Lower lobe of right lung (tissue), 2 donors: ENCODE results near the gene CTNNB1. TPM values are rescaled to one million over a fixed set of nuclear protein-coding genes. Genes with fewer than 3 reads are reported as not detected.

Experiments
- ATAC-seq, 2 donors: fragments of 200-7000 bp; cut with Tn5 transposase; one replicate each; pipeline ENCODE4 v1.9.1; 2020 to 2022; ENCODE audit warnings: mild to moderate bottlenecking in 2 of 2, moderate library complexity in 2 of 2
- DNase-seq: peaks from one replicate; pipeline ENCODE4 v3.0.0-alpha.2; 2020
- H3K27ac ChIP-seq: fragments of 200-600 bp; one replicate; pipeline ENCODE4 v1.8.0; 2022
- H3K27me3 ChIP-seq: fragments of 200-600 bp; one replicate; pipeline ENCODE4 v1.8.0; 2022; ENCODE audit warnings: low read depth
- H3K36me3 ChIP-seq: fragments of 200-600 bp; one replicate; pipeline ENCODE4 v1.8.0; 2022; ENCODE audit warnings: mild to moderate bottlenecking
- H3K4me1 ChIP-seq: fragments of 200-600 bp; one replicate; pipeline ENCODE4 v1.8.0; 2022
- H3K4me3 ChIP-seq: fragments of 200-600 bp; one replicate; pipeline ENCODE4 v1.8.0; 2022; ENCODE audit warnings: mild to moderate bottlenecking
- H3K9me3 ChIP-seq: fragments of 200-600 bp; one replicate; pipeline ENCODE4 v1.8.0; 2022
- intact Hi-C: fragments of 100-400 bp; cut with DNase I; formaldehyde crosslinking; loops from one replicate; pipeline ENCODE4 v1.11.0; 2022
- total RNA-seq: library from RNA; stranded (reverse); fragmentation: NEBNext Ultra II Directional; extraction: Animal tissue kit (Norgen Biotek cat#: 25700); gene quantifications from one replicate; pipeline ENCODE4 v1.2.1, GENCODE V29; 2021
- TF ChIP-seq, protein P1 (sequence below): fragments of 200-600 bp; IDR thresholded peaks from one replicate; pipeline ENCODE4 v1.8.0; 2022; ENCODE audit warnings: antibody characterized with exemption, mild to moderate bottlenecking
- donor health status: DM: no; HTN: yes; CAD: no; lungs with severe emphysema.

Gene CTNNB1
- total RNA-seq, 1 donor from 2014 or later, result 332 TPM

DNA sequence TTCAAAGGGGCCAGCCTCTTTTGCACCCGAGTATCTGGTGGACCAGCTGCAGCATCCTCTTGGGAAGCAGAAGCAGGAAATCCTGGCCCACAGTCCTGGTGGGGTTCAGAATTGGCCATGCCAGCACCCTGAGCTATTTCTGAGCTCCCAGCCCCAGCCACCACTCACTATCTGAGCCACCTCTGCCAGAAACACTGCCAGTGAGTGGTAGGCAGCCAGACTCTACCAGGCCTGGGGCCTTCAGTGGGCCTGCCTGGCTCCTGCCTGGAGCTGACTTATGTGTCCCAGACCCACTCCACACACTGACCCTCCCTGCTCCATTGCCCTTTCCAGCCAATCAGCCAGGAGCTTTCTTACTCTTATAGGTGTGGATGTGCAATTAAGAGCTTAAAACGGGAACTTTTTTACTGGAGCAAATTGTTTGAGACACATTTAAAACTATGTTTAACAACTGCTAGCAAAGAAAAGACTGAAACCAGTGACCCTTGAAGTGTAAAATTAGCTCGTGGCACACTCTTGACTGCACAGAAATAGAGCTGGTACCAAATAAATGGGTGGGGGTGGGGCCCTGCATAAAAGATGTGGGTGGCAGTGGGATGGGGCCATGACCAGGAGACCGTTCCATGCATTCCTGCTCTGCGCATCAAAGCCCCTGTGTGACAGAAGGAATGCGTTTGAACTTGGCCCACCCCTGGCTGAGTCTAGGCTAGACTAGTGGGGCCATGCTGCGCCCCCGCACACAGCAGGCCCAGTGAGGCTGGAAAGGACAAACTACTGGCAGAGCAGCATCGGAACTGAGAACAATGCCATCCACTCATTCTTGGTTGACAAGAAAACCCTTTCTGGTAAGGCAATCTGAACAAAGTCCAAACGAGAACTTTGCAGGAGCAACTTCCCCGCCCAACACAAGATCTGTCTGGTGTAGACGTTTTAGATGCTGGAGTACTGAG is 48.0 kb downstream of the CTNNB1 start:
- H3K4me1 ChIP-seq, result no peaks in the 10 kb centered on the region
- peak in 1 of 2 donors; percentile 2 for ATAC-seq
- H3K36me3 ChIP-seq, result peaks cover 24% of the 10 kb centered on the region
- H3K27ac ChIP-seq, result no peak overlapping the region
- H3K27me3 ChIP-seq, result no peaks in the 10 kb centered on the region
- no peak overlapping the region for H3K4me3 ChIP-seq
- TF ChIP-seq, protein P1, sequence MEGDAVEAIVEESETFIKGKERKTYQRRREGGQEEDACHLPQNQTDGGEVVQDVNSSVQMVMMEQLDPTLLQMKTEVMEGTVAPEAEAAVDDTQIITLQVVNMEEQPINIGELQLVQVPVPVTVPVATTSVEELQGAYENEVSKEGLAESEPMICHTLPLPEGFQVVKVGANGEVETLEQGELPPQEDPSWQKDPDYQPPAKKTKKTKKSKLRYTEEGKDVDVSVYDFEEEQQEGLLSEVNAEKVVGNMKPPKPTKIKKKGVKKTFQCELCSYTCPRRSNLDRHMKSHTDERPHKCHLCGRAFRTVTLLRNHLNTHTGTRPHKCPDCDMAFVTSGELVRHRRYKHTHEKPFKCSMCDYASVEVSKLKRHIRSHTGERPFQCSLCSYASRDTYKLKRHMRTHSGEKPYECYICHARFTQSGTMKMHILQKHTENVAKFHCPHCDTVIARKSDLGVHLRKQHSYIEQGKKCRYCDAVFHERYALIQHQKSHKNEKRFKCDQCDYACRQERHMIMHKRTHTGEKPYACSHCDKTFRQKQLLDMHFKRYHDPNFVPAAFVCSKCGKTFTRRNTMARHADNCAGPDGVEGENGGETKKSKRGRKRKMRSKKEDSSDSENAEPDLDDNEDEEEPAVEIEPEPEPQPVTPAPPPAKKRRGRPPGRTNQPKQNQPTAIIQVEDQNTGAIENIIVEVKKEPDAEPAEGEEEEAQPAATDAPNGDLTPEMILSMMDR, result no peak
- H3K9me3 ChIP-seq, result no peaks in the 10 kb centered on the region
- DNase-seq, result no peak
- intact Hi-C loops, result no loop called here

DNA sequence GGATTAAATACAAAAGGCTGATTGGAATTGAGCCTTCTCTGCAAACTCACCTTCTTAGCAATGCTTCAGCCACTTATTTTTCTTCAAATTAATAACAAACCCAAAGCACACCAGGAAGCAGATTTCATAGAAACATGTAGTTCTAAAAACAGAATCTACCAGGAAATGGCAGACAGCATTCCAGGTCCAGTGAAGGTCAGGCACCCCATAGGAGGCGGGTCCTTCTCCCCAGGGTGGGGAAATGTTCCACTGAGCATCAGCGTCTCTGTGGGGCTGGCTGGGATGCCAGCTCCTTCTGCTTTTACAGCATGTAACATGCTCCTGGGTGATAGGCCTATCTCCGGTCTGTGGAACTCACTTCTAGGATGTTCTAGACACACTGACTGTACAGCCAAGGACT is 49.2 kb downstream of the CTNNB1 start:
- intact Hi-C loops, result no loop called here
- TF ChIP-seq, protein P1, result no peak
- no peak overlapping the region for H3K4me3 ChIP-seq
- peaks cover 20% of the 10 kb centered on the region for H3K36me3 ChIP-seq
- DNase-seq (no peak), ATAC-seq (no peak)
- H3K9me3 ChIP-seq, result no peaks in the 10 kb centered on the region
- H3K27ac ChIP-seq, result no peak overlapping the region
- H3K4me1 ChIP-seq, result no peaks in the 10 kb centered on the region
- no peaks in the 10 kb centered on the region for H3K27me3 ChIP-seq

DNA sequence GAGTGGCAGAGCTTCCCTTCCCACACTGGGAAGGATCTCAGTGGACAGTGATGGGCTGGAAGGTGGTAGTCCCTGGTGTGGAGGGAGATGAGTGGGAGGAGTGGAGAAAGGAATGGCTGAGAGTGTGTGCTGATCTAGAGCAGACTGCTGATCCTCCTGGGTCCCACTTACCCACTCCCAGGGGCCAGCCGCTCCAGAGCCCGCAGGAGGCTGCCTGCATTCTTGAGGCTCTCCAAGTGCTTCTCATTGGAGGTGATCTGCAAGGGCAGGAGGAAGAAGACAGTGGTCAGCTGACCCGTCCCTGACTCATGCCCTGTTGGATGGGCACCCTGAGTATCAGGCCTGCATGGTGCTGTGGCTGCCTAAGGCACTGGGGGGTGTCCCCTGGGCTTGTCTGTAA is 50.0 kb downstream of the CTNNB1 start:
- Histone ChIP-seq H3K4me1 (no peaks in the 10 kb centered on the region), H3K27ac (no peak overlapping the region), H3K9me3 (no peaks in the 10 kb centered on the region), H3K36me3 (peaks cover 14% of the 10 kb centered on the region), H3K4me3 (no peak overlapping the region), H3K27me3 (no peaks in the 10 kb centered on the region)
- no peak for DNase-seq
- no peak for ATAC-seq
- TF ChIP-seq, protein P1, result no peak
- intact Hi-C loops, result no loop called here

DNA sequence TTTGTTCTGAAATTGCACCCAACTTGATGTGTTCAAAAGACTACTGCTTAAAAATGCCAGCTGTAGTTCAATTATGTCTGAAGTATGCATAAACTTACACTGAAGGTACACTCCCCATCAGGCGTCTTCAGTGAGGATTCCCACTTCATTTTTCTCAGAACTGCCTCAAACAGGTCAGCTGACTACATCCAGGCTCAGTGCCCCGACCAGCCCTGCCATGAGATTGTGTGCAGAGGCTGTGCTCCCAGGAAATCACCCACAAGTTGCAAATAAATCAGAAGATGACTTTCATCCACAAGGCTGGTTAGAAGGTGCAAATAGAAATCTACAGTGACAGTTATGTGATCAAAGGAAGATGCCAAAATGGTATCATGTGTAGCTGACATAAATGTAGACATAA is 51.5 kb downstream of the CTNNB1 start:
- H3K36me3 ChIP-seq, result peaks cover 3% of the 10 kb centered on the region
- ATAC-seq (no peak), DNase-seq (no peak)
- no peaks in the 10 kb centered on the region for H3K9me3 ChIP-seq
- H3K27ac ChIP-seq, result no peak overlapping the region
- no peaks in the 10 kb centered on the region for H3K4me1 ChIP-seq
- intact Hi-C loops, result no loop called here
- H3K27me3 ChIP-seq, result no peaks in the 10 kb centered on the region
- TF ChIP-seq, protein P1, result no peak
- no peak overlapping the region for H3K4me3 ChIP-seq

DNA sequence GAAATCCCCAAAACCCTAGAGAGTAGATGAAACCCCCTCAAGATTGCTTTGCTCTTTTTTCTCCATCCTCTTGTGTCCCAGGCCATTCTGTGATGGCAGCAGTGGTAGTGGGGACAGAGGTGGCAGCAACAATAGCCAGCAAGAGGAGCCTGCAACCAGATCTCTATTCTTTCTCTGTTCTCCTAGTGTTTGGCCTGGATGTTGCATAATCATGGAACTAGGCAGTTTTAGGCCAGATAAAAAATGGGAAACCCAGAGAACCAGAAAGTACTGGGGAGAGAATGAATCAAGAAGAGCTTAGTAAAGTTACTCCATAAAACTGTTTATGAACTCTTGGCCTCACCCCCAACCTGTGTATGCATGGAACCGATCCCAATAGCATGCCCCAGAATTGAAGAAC is 52.3 kb downstream of the CTNNB1 start:
- Histone ChIP-seq H3K36me3 (no peaks in the 10 kb centered on the region), H3K9me3 (no peaks in the 10 kb centered on the region), H3K4me3 (no peak overlapping the region), H3K4me1 (no peaks in the 10 kb centered on the region), H3K27ac (no peak overlapping the region), H3K27me3 (no peaks in the 10 kb centered on the region)
- DNase-seq, result no peak
- intact Hi-C loops, result no loop called here
- no peak for ATAC-seq
- TF ChIP-seq, protein P1, result no peak
